GM23338 (cell line): ENCODE data around the gene RBM34. TPM values are rescaled to one million over a fixed set of nuclear protein-coding genes. Genes with fewer than 3 reads are reported as not detected.

Source experiments
- ATAC-seq: fragments of 200-7000 bp; cut with Tn5 transposase; 3 replicates; pipeline ENCODE4 v1.9.1; 2020
- DNase-seq: peaks from one replicate; pipeline ENCODE4 v3.0.0-alpha.2; 2015; ENCODE audit warnings: low spot score
- H2AFZ ChIP-seq: fragments of 200-600 bp; sonication (generic); 2 replicates; pipeline ENCODE4 v1.8.0; 2016; ENCODE audit warnings: antibody characterized with exemption, mild to moderate bottlenecking, moderate library complexity
- H3F3A ChIP-seq: fragments of 200-600 bp; sonication (generic); replicated peaks from 2 replicates; pipeline ENCODE4 v1.8.0; 2017; ENCODE audit warnings: antibody characterized with exemption, mixed run types, low read depth
- H3K27ac ChIP-seq: fragments of 200-600 bp; sonication (generic); 2 replicates; pipeline ENCODE4 v1.6.1; 2016; ENCODE audit warnings: low read depth
- H3K27me3 ChIP-seq: fragments of 200-600 bp; sonication (generic); 2 replicates; pipeline ENCODE4 v1.8.0; 2016; ENCODE audit warnings: mild to moderate bottlenecking, mixed run types, moderate library complexity; ENCODE audit not compliant: insufficient read depth
- H3K36me3 ChIP-seq: fragments of 200-600 bp; sonication (generic); 2 replicates; pipeline ENCODE4 v1.8.0; 2016; ENCODE audit warnings: mild to moderate bottlenecking; ENCODE audit not compliant: insufficient read depth
- H3K4me1 ChIP-seq: fragments of 200-600 bp; sonication (generic); 2 replicates; pipeline ENCODE4 v1.8.0; 2016; ENCODE audit warnings: mild to moderate bottlenecking, moderate library complexity; ENCODE audit not compliant: insufficient read depth
- H3K4me2 ChIP-seq: fragments of 200-600 bp; sonication (generic); 2 replicates; pipeline ENCODE4 v1.7.1; 2017; ENCODE audit warnings: mixed run types
- H3K4me3 ChIP-seq: fragments of 200-600 bp; sonication (generic); 2 replicates; pipeline ENCODE4 v1.6.1; 2016; ENCODE audit warnings: mixed run types
- H3K79me2 ChIP-seq: fragments of 200-600 bp; sonication (generic); replicated peaks from 2 replicates; pipeline ENCODE4 v1.8.0; 2017; ENCODE audit warnings: mild to moderate bottlenecking; ENCODE audit not compliant: insufficient read depth
- H3K9me2 ChIP-seq: fragments of 200-600 bp; sonication (generic); 2 replicates; pipeline ENCODE4 v1.8.0; 2017; ENCODE audit not compliant: insufficient read depth
- H4K20me1 ChIP-seq: fragments of 200-600 bp; sonication (generic); replicated peaks from 2 replicates; pipeline ENCODE4 v1.8.0; 2017; ENCODE audit warnings: mild to moderate bottlenecking; ENCODE audit not compliant: insufficient read depth
- H3K27ac Mint-ChIP-seq: 2 replicates; pipeline ENCODE4 v1.8.0; 2020; ENCODE audit warnings: inconsistent platforms, mild to moderate bottlenecking, moderate library complexity, mixed read lengths
- H3K27me3 Mint-ChIP-seq: 3 replicates; pipeline ENCODE4 v1.8.0; 2022; ENCODE audit warnings: low read depth, mild to moderate bottlenecking, moderate library complexity, mixed read lengths, inconsistent platforms; ENCODE audit not compliant: insufficient read depth, poor library complexity
- H3K36me3 Mint-ChIP-seq: 3 replicates; pipeline ENCODE4 v1.8.0; 2021; ENCODE audit warnings: low read depth, mild to moderate bottlenecking, inconsistent platforms, moderate library complexity, mixed read lengths
- H3K4me1 Mint-ChIP-seq: 3 replicates; pipeline ENCODE4 v1.8.0; 2020; ENCODE audit warnings: mild to moderate bottlenecking, inconsistent platforms, mixed read lengths
- H3K4me3 Mint-ChIP-seq: 3 replicates; pipeline ENCODE4 v1.8.0; 2021; ENCODE audit warnings: moderate library complexity, mild to moderate bottlenecking, inconsistent platforms, mixed read lengths
- H3K9me3 Mint-ChIP-seq: 3 replicates; pipeline ENCODE4 v1.8.0; 2020; ENCODE audit warnings: moderate library complexity, mild to moderate bottlenecking, inconsistent platforms, mixed read lengths
- CREB1 ChIP-seq: fragments of 250-450 bp; sonication (Bioruptor Pico); IDR thresholded peaks from 2 replicates; pipeline ENCODE4 v1.5.0; 2020; ENCODE audit warnings: low read depth, mild to moderate bottlenecking, moderate library complexity
- CTCF ChIP-seq, 2 experiments: fragments of 200-600 bp in 1 of 2; sonication (generic) in 1 of 2; conservative IDR thresholded peaks; 2 replicates each; pipeline versions ENCODE4 v1.5.1 to v1.6.1; 2016 to 2017; ENCODE audit warnings: antibody characterized with exemption in 2 of 2, low read depth in 2 of 2, mild to moderate bottlenecking in 2 of 2, moderate library complexity in 1 of 2
- EZH2 ChIP-seq: fragments of 200-600 bp; sonication (generic); IDR thresholded peaks from one replicate; pipeline ENCODE4 v1.8.0; 2017; ENCODE audit warnings: antibody characterized with exemption, mild to moderate bottlenecking, low read depth; ENCODE audit not compliant: unreplicated experiment
- EZH2phosphoT487 ChIP-seq: fragments of 200-600 bp; sonication (generic); IDR thresholded peaks from one replicate; pipeline ENCODE4 v1.8.1; 2018; ENCODE audit warnings: antibody characterized with exemption; ENCODE audit not compliant: unreplicated experiment
- JUNB ChIP-seq: IDR thresholded peaks from one replicate; pipeline ENCODE4 v1.6.1; 2016; ENCODE audit warnings: antibody characterized with exemption; ENCODE audit not compliant: unreplicated experiment
- NANOG ChIP-seq: IDR thresholded peaks from 2 replicates; pipeline ENCODE4 v1.6.1; 2016; ENCODE audit warnings: antibody characterized with exemption, borderline replicate concordance
- POLR2AphosphoS5 ChIP-seq: IDR thresholded peaks from 2 replicates; pipeline ENCODE4 v1.6.1; 2016; ENCODE audit warnings: antibody characterized with exemption, low read depth
- REST ChIP-seq: IDR thresholded peaks from one replicate; pipeline ENCODE4 v1.6.1; 2018; ENCODE audit warnings: antibody characterized with exemption; ENCODE audit not compliant: unreplicated experiment
- STAT1 ChIP-seq: IDR thresholded peaks from one replicate; pipeline ENCODE4 v1.6.1; 2016; ENCODE audit warnings: antibody characterized with exemption; ENCODE audit not compliant: unreplicated experiment
- ZNF114 ChIP-seq: fragments of 250-450 bp; sonication (Bioruptor Pico); IDR thresholded peaks from 2 replicates; pipeline ENCODE4 v1.5.0; 2020; ENCODE audit warnings: mild to moderate bottlenecking, moderate library complexity
- ZNF331 ChIP-seq: fragments of 250-450 bp; sonication (Bioruptor Pico); IDR thresholded peaks from 2 replicates; pipeline ENCODE4 v1.5.0; 2020; ENCODE audit warnings: low read depth, mild to moderate bottlenecking, moderate library complexity
- polyA plus RNA-seq: library from polyadenylated mRNA; unstranded; fragments of >200 nt; fragmentation: Nextera tagmentation; extraction: Ambion mirVana; gene quantifications from 2 replicates; pipeline ENCODE4 v1.2.1, GENCODE V29; 2016
- total RNA-seq: library from RNA; depleted of rRNA; stranded (reverse); fragments of >200 nt; shearing (Covaris generic); gene quantifications from 2 replicates; pipeline ENCODE4 v1.2.3, GENCODE V29; 2014
- TF ChIP-seq, protein P1 (sequence below): IDR thresholded peaks from 2 replicates; pipeline ENCODE4 v1.6.1; 2016; ENCODE audit warnings: antibody characterized with exemption

The RBM34 gene
- total and polyA plus RNA-seq, 2 experiments from 2014 or later: 51.8 to 177 TPM

DNA sequence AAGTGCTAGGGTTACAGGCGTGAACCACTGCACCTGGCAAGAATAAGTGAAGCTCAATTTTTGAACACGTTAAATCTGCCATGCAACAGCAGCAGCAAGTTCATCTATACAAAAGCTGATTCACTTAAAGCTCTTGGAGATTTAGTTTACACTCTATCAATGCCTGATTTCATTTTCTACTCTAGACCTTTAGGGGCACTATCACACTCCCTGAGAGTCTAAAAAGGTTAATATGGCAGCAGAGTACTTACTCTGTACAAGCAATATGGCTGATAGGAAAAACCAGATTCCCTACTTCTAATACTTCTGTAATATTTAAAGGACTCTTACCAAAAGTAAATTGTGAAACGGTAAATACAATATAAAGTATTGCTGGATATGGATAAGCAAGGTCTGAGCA lies 4.8 kb downstream of the RBM34 start:
- Mint-ChIP-seq H3K27me3 (peaks cover 2% of the 10 kb centered on the region), H3K9me3 (no peaks in the 10 kb centered on the region), H3K27ac (no peak overlapping the region), H3K4me1 (peaks cover 3% of the 10 kb centered on the region; the same call in 1 of the 3 replicates), H3K36me3 (peaks cover 50% of the 10 kb centered on the region), H3K4me3 (no peak overlapping the region)
- ATAC-seq: no peak
- no peak for TF ChIP-seq NANOG
- TF ChIP-seq ZNF331: no peak
- no peak for TF ChIP-seq REST
- TF ChIP-seq STAT1: no peak
- TF ChIP-seq POLR2AphosphoS5: no peak
- no peaks in the 10 kb centered on the region for H3K27me3 ChIP-seq
- peaks cover 37% of the 10 kb centered on the region for H3K36me3 ChIP-seq
- H3K4me2 ChIP-seq: no peak overlapping the region
- H3K79me2 ChIP-seq: peaks cover 46% of the 10 kb centered on the region
- H4K20me1 ChIP-seq: peaks cover 13% of the 10 kb centered on the region; the same call in 1 of the 2 replicates
- no peak overlapping the region for H2AFZ ChIP-seq
- no peak for DNase-seq
- H3F3A ChIP-seq: peaks cover 3% of the 10 kb centered on the region; the same call in 1 of the 2 replicates
- H3K9me2 ChIP-seq: no peaks in the 10 kb centered on the region
- no peak overlapping the region for H3K27ac ChIP-seq
- H3K4me3 ChIP-seq: no peak overlapping the region
- H3K4me1 ChIP-seq: peaks cover 8% of the 10 kb centered on the region; the same call in 1 of the 2 replicates

GRCh38 chr1:235152235-235152634 lies 8.8 kb downstream of the RBM34 start:
- no peaks in the 10 kb centered on the region for H3K27me3 ChIP-seq
- no peaks in the 10 kb centered on the region for H3K4me1 ChIP-seq
- DNase-seq: no peak
- H4K20me1 ChIP-seq: peaks cover 5% of the 10 kb centered on the region
- no peaks in the 10 kb centered on the region for H3K9me2 ChIP-seq
- H3K27me3 Mint-ChIP-seq: peaks cover 3% of the 10 kb centered on the region
- H3K4me2 ChIP-seq: no peak overlapping the region
- 0 out of 2 replicates have a peak, but pooled peaks cover 3% of the 10 kb centered on the region for H3F3A ChIP-seq
- H3K79me2 ChIP-seq: peaks cover 33% of the 10 kb centered on the region
- no peak overlapping the region for H3K4me3 ChIP-seq
- no peak for ATAC-seq
- H3K36me3 Mint-ChIP-seq: peaks cover 71% of the 10 kb centered on the region
- no peak overlapping the region for H3K27ac ChIP-seq
- no peak overlapping the region for H2AFZ ChIP-seq
- no peak overlapping the region for H3K4me3 Mint-ChIP-seq
- no peaks in the 10 kb centered on the region for H3K9me3 Mint-ChIP-seq
- H3K4me1 Mint-ChIP-seq: no peaks in the 10 kb centered on the region
- peaks cover 34% of the 10 kb centered on the region for H3K36me3 ChIP-seq
- H3K27ac Mint-ChIP-seq: no peak overlapping the region
- TF ChIP-seq REST (no peak), ZNF331 (no peak), POLR2AphosphoS5 (no peak), EZH2phosphoT487 (no peak), CTCF (conservative IDR thresholded peaks at IDR 0.05; ENCODE audit: low read depth in 2 of 2) (no peak), ZNF114 (no peak), EZH2 (no peak), JUNB (no peak), CREB1 (no peak), STAT1 (no peak), NANOG (no peak)
- TF ChIP-seq, protein P1, sequence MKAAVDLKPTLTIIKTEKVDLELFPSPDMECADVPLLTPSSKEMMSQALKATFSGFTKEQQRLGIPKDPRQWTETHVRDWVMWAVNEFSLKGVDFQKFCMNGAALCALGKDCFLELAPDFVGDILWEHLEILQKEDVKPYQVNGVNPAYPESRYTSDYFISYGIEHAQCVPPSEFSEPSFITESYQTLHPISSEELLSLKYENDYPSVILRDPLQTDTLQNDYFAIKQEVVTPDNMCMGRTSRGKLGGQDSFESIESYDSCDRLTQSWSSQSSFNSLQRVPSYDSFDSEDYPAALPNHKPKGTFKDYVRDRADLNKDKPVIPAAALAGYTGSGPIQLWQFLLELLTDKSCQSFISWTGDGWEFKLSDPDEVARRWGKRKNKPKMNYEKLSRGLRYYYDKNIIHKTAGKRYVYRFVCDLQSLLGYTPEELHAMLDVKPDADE: no peak
